Left ventricle myocardium superior (tissue), 1 donor: ENCODE measurements around the gene ORM1. TPM values are rescaled to one million over a fixed set of nuclear protein-coding genes. Genes with fewer than 3 reads are reported as not detected.
A peak's percentile ranks its signal among the peaks of the same experiment; 100 is the strongest.

Source experiments
- ATAC-seq: fragments of 200-7000 bp; cut with Tn5 transposase; one replicate; pipeline ENCODE4 v1.9.1; 2020; ENCODE audit warnings: mild to moderate bottlenecking, moderate library complexity
- DNase-seq: peaks from one replicate; pipeline ENCODE4 v3.0.0-alpha.2; 2020
- intact Hi-C: fragments of 100-400 bp; cut with micrococcal nuclease; formaldehyde crosslinking; loops from one replicate; pipeline ENCODE4 v1.11.0; 2022
- total RNA-seq: library from RNA; stranded (reverse); fragmentation: NEBNext Ultra II Directional; extraction: Animal tissue kit (Norgen Biotek cat#: 25700); gene quantifications from one replicate; pipeline ENCODE4 v1.2.1, GENCODE V29; 2021
- donor health status: DM: no; HTN: yes; CAD: no; lungs with severe emphysema.

The ORM1 gene
- total RNA-seq, 1 donor from 2014 or later: not detected

DNA sequence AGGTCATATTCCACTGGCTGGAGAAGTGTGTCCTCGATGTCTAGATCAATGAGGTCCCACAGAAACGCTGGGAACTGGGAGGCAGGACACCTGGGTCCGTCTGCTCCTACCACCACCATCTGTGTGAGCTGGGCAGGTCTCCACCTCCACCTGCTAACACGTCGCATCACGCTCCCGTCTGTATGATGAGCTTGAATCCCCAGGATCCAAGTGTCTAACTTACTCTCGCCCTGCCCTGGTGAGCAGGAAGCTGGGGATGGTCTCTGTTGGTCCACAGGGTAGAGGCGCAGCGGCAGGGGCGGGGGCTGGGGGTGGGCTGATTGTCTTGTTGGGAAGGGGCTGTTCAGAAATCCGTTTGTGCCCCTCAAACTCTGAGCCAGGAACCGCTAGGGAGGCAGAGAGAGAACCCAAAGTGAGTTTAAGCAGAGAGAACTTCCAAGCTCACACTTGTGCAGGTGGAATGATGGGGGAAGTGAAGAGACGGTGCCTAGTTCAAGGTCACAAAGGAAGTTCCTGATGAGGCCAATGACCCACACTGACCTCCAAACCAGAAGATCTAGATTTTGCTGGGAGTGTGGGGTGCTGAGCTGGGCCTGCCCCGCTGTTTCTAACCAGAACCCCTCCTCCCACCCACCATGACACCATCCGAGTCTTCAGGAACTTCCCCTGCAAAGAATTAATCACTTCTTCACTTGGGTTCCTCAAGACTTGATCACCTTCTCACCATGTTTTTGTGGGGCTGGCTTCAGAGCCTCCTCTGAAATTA is 27.9 kb downstream of the ORM1 start:
- DNase-seq (no peak), ATAC-seq (no peak)
- intact Hi-C loops: no loop called here

GRCh38 chr9:114351932-114352331 is 29.0 kb downstream of the ORM1 start:
- DNase-seq: peak; percentile 7
- peak; percentile 23 for ATAC-seq
- intact Hi-C loops: no loop called here

DNA sequence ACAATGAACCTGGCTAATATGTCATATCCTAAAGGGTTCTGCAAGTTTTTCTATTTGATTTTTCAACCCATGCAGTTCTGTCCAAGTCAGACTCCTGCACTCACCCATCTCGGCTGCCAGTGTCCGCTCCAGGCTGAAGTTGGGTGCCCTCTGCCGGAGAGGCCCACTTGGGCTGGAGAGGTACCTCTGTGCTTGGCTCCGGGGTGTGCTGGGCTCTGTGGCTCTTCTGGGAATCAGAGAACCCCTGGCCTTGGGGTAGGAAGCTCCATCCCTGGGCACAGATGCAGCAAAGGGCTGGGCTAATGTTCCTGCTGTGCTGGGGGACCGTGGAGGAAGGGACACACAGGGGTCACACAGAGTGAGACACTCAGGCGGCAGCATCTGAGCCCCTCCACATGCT is 32.9 kb downstream of the ORM1 start:
- intact Hi-C loops: no loop called here
- ATAC-seq (no peak), DNase-seq (no peak)

DNA sequence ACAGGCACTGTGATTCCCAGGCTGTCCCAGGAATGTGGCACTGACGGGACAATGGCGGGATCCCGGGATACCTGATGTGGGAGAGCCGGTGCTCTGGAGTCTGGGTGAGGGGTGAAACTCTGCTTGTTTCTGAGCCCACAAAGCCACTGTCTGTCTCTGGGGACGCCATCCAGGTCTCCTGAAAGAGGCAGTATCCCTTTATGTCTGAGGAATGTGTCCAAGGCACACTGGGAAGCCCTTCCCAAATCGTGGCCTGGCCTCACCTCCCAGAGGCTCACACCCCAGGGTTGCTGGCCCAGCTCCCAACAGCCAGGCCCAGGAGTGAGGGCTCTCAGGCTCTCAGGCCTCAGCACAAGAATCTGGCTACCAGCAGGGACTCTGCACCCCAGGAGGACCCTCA is 33.9 kb downstream of the ORM1 start:
- ATAC-seq: peak; percentile 33
- DNase-seq: no peak

DNA sequence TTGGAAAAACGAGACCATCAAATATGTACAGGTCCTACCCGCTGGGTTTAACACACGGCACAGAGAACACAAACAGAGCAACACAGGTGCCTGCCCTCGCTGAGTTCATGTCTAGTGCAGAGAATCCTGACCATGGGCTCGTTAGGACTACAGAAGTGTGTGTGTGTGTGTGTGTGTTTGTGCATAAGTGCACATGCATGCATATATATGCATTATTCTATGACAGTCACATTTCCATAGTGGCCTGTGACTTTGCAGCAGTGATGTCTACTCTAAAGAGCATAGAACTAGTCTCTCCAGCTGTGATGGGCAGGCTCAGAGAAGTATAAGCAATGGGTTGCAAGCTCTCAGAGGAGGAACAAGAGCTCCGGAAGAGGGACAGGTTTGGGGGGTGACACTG is 34.5 kb downstream of the ORM1 start:
- intact Hi-C loops: no loop called here
- ATAC-seq (no peak), DNase-seq (no peak)

More for the DNA sequence above, 33.9 kb downstream of the ORM1 start:
- intact Hi-C loops: no loop called here

DNA sequence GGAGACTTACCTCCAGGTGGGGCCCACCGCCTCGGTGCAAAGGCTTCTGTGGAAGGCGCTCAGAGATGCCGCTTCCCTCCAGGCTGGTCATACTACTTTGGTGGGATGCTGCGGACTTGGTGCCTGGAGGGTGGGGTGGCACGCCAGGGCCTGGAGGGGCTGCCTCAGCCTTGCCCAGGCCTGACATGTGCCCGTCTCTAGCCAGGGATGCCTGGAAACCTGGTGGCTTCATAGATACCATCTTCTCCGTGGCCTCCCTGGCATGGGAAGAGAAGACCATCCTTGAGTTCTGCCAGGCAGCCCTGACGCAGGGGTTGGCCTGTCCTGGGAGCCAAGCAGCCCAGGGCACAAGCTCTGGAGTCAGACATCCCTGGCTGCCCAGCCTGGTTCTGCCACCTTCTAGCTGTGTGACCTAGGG is 35.0 kb downstream of the ORM1 start:
- no peak for DNase-seq
- ATAC-seq: no peak
- intact Hi-C loops: no loop called here

DNA sequence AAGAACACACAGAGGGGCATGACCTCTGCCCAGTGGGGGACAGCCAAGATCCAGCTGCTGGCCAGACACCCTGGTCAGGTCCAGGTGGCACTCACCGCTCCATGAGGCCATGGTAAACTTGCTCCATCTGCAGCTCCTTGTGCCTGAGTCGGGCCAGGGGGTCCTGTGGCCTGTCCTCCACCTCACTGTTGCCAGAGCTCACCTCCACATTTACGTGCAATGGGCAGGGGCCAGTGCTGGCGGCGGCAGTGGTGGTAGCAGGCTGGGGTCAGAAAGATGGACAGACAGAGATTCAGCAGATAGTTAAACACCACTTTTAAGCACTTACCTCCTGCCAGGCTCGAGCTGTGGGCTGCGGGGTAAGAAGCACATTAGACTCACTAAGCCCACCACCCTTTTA is 36.9 kb downstream of the ORM1 start:
- DNase-seq (no peak), ATAC-seq (no peak)
- intact Hi-C loops: no loop called here

GRCh38 chr9:114361542-114361941 is 38.6 kb downstream of the ORM1 start:
- intact Hi-C loops: no loop called here
- ATAC-seq: no peak
- no peak for DNase-seq

DNA sequence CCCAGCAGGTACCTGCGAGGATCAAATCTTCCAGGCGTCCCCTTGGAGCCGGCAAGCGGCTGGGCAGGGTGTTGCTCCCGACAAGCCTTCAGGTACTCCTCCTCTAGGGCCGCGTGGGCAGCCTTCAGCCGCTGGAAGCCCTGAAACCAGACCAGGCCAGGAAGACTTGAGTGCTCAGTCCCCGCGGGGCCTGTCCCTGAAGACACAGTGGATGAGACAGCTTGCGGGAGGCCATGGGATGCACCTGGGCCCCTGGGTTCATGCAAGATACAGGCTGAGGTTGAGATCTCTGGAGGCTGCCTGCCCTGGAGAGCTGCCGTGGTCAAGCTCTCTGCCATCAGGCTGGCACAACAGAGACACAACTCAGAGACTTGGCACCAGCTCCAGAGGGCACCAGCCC is 39.5 kb downstream of the ORM1 start:
- ATAC-seq (no peak), DNase-seq (no peak)
- intact Hi-C loops: no loop called here

DNA sequence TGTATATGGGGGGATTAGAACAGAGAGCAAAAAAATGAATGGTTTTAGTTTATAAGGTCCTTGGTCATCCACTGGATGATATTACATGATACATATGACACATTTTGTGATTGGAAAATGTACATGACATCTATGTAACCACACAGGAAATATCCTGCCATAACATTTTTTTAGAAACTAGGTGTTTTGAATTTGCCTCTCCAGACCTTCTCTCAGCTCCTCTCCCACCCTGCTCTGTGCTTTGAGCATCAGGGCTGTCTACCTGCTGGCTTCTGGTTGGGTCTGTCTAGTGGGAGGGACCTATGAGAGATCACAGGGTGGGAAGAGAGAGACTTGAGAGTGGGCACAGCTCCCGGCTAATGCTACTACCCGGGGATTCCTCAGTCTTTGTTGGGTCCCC is 40.5 kb downstream of the ORM1 start:
- intact Hi-C loops: no loop called here
- no peak for ATAC-seq
- no peak for DNase-seq

DNA sequence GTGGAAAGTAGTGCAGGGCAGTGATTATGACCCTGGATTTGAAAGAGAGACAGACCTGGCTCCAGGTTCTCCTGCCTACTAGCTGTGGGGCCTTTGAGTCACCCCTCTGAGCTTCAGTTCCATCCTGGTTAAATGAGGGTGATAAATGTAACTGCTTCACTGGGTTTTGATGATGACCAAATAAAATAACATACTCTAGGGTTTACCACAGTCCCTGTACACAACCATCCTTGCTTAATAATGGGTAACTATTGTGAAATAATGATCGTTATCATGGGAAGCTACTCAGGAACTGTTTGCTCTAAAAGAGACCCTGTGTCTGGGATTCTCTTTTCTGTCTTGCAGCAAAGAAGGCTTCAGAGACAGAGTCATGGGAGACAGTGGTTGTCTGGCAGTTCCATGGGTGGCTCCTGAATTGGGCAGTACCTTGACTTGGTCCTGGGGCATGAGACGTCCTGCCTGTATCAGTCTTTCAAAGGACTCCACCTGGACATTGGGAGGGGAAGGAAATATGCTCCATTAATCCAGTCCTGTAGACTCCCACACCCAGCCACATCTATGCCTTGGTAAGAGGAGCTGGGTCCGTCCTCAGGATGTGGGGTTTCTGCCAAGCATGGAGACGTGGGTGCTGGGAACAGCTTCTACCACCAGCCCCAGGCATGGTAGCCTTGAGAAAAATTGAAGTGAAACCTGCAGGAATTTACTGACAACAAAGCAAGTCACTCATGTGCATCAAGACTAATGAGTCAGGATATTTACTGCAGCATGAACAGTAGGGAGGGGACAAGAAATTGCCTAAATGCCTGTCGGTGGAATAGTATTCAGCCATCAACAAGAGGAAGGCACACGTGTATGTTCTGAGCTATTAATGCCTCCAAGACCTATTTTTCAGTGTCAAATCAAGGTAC is 41.5 kb downstream of the ORM1 start:
- intact Hi-C loops: no loop called here
- DNase-seq: no peak
- no peak for ATAC-seq

DNA sequence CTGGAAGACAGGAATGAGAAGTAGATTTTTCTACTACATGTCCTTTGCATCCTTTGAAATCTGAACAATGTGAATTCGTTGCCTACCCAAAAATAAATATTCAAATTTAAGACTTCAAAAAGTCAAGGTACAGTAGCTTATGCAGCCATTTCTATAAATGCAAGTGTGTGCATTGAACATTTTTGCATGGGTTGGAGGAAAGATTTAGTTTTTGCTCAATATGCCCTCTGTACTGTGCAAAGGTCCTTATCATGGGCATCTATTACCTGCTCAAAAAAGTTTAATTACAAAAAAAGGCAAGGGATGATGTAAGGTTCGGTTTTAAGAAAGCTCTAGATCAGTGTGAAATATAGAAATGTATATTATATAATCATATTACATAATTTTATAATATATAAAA is 42.3 kb downstream of the ORM1 start:
- intact Hi-C loops: no loop called here
- ATAC-seq (no peak), DNase-seq (no peak)

GRCh38 chr9:114366334-114367128 is 43.6 kb downstream of the ORM1 start:
- intact Hi-C loops: no loop called here
- ATAC-seq (peak; percentile 22), DNase-seq (no peak)

GRCh38 chr9:114367366-114367765 is 44.5 kb downstream of the ORM1 start:
- no peak for DNase-seq
- ATAC-seq: no peak
- intact Hi-C loops: no loop called here

GRCh38 chr9:114367772-114368569 is 45.1 kb downstream of the ORM1 start:
- no peak for ATAC-seq
- DNase-seq: no peak

GRCh38 chr9:114369216-114370130 is 46.6 kb downstream of the ORM1 start:
- intact Hi-C loops: no loop called here
- ATAC-seq (no peak), DNase-seq (no peak)

More at GRCh38 chr9:114367772-114368569, 45.1 kb downstream of the ORM1 start:
- intact Hi-C loops: no loop called here

DNA sequence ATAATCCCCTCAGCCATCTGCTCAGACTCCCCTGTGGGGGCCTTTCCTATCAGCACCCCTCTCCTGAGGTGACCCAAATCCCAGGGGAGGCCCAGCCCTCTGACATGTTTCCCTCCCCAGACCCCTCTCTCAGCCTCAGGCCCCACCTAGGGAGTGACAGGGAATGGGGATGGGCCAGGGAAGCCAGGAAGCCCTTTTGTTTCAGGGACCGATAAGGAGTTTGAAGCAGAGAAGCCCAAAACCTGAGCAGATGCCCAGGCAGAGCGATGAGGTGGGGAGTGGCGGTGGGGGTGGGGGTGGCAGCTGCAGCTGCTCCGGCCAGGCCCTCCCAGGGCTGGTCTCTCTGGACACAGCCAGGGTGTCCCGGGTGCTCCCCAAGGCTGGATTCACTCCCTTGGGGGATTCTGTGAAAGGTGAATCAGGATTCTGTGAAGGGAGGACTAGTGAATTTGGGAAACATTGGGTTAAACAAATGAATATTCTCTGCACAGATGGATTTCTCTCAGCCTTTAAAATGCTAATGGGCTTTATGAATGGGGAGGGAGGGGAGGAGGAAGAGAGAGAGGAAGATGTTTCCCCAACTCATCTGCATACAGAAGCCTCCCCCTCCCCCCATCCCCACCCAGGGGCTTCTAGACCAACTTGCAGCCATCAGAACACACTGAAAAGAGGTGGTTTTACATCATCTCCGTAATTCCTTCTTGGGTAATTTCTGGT is 47.5 kb downstream of the ORM1 start:
- ATAC-seq: no peak
- DNase-seq: peak; percentile 13
- intact Hi-C loops: no loop called here
